ENCODE results near the gene HOXC6.

The HOXC6 gene

DNA sequence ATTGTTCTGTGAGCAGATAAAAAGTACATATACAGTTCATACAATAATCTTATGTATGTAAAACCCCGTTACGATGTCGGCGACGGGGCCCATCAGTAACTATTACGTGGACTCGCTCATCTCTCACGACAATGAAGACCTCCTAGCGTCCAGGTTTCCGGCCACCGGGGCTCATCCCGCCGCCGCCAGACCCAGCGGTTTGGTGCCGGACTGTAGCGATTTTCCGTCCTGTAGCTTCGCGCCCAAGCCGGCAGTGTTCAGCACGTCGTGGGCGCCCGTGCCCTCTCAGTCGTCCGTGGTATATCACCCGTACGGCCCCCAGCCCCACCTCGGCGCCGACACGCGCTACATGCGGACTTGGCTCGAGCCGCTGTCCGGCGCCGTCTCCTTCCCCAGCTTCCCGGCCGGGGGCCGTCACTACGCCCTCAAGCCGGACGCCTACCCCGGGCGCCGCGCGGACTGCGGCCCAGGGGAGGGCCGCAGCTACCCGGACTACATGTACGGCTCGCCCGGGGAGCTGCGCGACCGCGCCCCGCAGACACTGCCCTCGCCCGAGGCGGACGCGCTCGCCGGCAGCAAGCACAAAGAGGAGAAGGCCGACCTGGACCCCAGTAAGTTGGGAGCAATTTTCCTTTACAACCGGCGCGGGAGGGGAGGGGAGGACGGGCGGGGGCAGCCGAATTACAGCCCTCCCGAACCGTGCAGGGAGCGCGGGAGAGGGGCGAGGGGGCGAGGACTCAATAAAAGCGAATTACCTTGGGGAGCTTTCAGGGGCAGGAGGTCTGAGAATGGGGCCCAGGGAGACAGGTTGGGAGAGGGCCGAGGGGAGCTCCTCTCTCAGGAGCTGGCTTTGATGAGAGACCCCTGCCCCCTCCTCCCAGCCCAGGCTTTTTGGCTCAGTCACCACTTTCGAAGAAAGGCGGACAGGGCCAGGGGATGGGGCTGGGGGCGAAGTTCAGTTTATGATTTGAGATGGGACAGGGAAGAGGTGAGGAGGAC lies 27.8 kb upstream of the HOXC6 start, which contains the start of gene HOXC9 (continued):
- TF ChIP-seq TCF7L2 (IDR thresholded peaks at IDR 0.05; ENCODE audit: borderline replicate concordance, low read depth, low read length): no peak
- no peak for TF ChIP-seq ZFP3 (tag by site-specific recombination; IDR thresholded peaks at IDR 0.05; ENCODE audit: low read depth)
- no peak for TF ChIP-seq ZNF610 (tag by site-specific recombination; IDR thresholded peaks at IDR 0.05; ENCODE audit: borderline replicate concordance)
- 0 out of 2 replicates have a peak, but pooled peaks have one; percentile 7 for TF ChIP-seq ZFP69B (tag by site-specific recombination; IDR thresholded peaks at IDR 0.05)
- no peak for TF ChIP-seq ZNF596 (tag by site-specific recombination; IDR thresholded peaks at IDR 0.05)
- TF ChIP-seq ZNF398 (tag by site-specific recombination; IDR thresholded peaks at IDR 0.05): peak; percentile 50
- 0 out of 2 replicates have a peak, but pooled peaks have one; percentile 31 for TF ChIP-seq ZNF2 (tag by site-specific recombination; IDR thresholded peaks at IDR 0.05)
- peak; percentile 61 for TF ChIP-seq ZBTB20 (tag by site-specific recombination; IDR thresholded peaks at IDR 0.05)
- TF ChIP-seq, protein P1, sequence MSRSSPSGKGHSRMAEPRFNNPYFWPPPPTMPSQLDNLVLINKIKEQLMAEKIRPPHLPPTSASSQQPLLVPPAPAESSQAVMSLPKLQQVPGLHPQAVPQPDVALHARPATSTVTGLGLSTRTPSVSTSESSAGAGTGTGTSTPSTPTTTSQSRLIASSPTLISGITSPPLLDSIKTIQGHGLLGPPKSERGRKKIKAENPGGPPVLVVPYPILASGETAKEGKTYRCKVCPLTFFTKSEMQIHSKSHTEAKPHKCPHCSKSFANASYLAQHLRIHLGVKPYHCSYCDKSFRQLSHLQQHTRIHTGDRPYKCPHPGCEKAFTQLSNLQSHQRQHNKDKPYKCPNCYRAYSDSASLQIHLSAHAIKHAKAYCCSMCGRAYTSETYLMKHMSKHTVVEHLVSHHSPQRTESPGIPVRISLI (tag by site-specific recombination; IDR thresholded peaks at IDR 0.05): no peak
- TF ChIP-seq, protein P2, sequence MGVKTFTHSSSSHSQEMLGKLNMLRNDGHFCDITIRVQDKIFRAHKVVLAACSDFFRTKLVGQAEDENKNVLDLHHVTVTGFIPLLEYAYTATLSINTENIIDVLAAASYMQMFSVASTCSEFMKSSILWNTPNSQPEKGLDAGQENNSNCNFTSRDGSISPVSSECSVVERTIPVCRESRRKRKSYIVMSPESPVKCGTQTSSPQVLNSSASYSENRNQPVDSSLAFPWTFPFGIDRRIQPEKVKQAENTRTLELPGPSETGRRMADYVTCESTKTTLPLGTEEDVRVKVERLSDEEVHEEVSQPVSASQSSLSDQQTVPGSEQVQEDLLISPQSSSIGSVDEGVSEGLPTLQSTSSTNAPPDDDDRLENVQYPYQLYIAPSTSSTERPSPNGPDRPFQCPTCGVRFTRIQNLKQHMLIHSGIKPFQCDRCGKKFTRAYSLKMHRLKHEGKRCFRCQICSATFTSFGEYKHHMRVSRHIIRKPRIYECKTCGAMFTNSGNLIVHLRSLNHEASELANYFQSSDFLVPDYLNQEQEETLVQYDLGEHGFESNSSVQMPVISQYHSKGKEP (tag by site-specific recombination; IDR thresholded peaks at IDR 0.05): no peak
- TF ChIP-seq ZNF660 (tag by site-specific recombination; IDR thresholded peaks at IDR 0.05): 0 out of 2 replicates have a peak, but pooled peaks have one; percentile 22
- TF ChIP-seq ZBTB21 (tag by site-specific recombination; IDR thresholded peaks at IDR 0.05): no peak
- TF ChIP-seq ZNF777 (tag by site-specific recombination; IDR thresholded peaks at IDR 0.05; ENCODE audit: borderline replicate concordance): no peak
- TF ChIP-seq ZNF350 (tag by site-specific recombination; IDR thresholded peaks at IDR 0.05): no peak
- peak; percentile 29; the same call in 1 of the 2 replicates for TF ChIP-seq ZIC2 (tag by site-specific recombination; IDR thresholded peaks at IDR 0.05)
- no peak; the same call in 1 of the 2 replicates for TF ChIP-seq ZFP37 (tag by site-specific recombination; IDR thresholded peaks at IDR 0.05)
- TF ChIP-seq, protein P3, sequence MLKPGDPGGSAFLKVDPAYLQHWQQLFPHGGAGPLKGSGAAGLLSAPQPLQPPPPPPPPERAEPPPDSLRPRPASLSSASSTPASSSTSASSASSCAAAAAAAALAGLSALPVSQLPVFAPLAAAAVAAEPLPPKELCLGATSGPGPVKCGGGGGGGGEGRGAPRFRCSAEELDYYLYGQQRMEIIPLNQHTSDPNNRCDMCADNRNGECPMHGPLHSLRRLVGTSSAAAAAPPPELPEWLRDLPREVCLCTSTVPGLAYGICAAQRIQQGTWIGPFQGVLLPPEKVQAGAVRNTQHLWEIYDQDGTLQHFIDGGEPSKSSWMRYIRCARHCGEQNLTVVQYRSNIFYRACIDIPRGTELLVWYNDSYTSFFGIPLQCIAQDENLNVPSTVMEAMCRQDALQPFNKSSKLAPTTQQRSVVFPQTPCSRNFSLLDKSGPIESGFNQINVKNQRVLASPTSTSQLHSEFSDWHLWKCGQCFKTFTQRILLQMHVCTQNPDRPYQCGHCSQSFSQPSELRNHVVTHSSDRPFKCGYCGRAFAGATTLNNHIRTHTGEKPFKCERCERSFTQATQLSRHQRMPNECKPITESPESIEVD (tag by site-specific recombination; IDR thresholded peaks at IDR 0.05): peak; percentile 70; the same call in 1 of the 2 replicates
- no peak for TF ChIP-seq ZNF529 (tag by site-specific recombination; IDR thresholded peaks at IDR 0.05; ENCODE audit: insufficient replicate concordance)
- no peak for TF ChIP-seq ZNF830 (tag by site-specific recombination; IDR thresholded peaks at IDR 0.05; ENCODE audit: low read depth)
- TF ChIP-seq ZNF621 (tag by site-specific recombination; IDR thresholded peaks at IDR 0.05): no peak
- no peak for TF ChIP-seq ZNF423 (tag by site-specific recombination; IDR thresholded peaks at IDR 0.05)
- TF ChIP-seq, protein P4, sequence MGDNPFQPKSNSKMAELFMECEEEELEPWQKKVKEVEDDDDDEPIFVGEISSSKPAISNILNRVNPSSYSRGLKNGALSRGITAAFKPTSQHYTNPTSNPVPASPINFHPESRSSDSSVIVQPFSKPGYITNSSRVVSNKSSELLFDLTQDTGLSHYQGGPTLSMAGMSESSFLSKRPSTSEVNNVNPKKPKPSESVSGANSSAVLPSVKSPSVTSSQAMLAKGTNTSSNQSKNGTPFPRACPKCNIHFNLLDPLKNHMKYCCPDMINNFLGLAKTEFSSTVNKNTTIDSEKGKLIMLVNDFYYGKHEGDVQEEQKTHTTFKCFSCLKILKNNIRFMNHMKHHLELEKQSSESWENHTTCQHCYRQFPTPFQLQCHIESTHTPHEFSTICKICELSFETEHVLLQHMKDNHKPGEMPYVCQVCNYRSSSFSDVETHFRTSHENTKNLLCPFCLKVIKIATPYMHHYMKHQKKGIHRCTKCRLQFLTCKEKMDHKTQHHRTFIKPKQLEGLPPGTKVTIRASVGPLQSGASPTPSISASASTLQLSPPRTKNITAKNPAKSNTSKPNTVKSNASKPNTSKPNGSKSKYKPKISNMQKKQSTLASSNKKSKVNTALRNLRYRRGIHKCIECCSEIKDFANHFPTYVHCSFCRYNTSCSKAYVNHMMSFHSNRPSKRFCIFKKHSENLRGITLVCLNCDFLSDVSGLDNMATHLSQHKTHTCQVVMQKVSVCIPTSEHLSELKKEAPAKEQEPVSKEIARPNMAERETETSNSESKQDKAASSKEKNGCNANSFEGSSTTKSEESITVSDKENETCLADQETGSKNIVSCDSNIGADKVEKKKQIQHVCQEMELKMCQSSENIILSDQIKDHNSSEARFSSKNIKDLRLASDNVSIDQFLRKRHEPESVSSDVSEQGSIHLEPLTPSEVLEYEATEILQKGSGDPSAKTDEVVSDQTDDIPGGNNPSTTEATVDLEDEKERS (tag by site-specific recombination; IDR thresholded peaks at IDR 0.05): no peak
- TF ChIP-seq, protein P5, sequence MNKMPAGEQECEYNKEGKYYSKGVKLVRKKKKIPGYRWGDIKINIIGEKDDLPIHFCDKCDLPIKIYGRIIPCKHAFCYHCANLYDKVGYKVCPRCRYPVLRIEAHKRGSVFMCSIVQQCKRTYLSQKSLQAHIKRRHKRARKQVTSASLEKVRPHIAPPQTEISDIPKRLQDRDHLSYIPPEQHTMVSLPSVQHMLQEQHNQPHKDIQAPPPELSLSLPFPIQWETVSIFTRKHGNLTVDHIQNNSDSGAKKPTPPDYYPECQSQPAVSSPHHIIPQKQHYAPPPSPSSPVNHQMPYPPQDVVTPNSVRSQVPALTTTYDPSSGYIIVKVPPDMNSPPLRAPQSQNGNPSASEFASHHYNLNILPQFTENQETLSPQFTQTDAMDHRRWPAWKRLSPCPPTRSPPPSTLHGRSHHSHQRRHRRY (tag by site-specific recombination; IDR thresholded peaks at IDR 0.05): no peak
- TF ChIP-seq ZNF341 (tag by site-specific recombination; IDR thresholded peaks at IDR 0.05; ENCODE audit: low read depth): no peak
- TF ChIP-seq ZNF623 (tag by site-specific recombination; IDR thresholded peaks at IDR 0.05): no peak; the same call in 1 of the 2 replicates
